GM18502 (cell line): ENCODE measurements around the gene C19orf12.
"Not testable (repeated sequence)": the region's sequence is repeated elsewhere in the genome, so short reads cannot be mapped to it uniquely, and the experiment has no call there.

Experiments used
- ATAC-seq: cut with Tn5 transposase; IDR thresholded peaks from one replicate; pipeline ENCODE4 v1.9.1; 2021; ENCODE audit warnings: mild to moderate bottlenecking; ENCODE audit not compliant: unreplicated experiment, poor library complexity

Gene C19orf12

DNA sequence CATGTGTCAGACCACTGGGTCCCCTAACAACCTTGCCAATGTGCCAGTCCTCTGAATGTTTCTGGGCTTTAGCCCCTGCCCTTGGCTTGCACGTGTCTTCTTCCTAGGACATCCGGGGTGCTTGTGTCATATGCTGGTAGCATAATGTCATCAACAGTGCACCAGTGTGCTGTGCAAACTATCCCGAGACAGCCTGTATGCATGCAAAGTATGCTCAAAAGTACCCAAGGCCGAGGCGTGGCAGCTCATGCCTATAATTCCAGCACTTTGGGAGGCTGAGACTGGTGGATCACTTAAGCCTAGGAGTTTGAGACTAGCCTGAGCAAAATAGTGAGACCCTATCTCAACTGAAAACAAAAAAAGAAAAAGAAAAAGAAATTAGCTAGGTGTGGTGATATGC is 20.8 kb upstream of the C19orf12 start:
- ATAC-seq, result no peak

DNA sequence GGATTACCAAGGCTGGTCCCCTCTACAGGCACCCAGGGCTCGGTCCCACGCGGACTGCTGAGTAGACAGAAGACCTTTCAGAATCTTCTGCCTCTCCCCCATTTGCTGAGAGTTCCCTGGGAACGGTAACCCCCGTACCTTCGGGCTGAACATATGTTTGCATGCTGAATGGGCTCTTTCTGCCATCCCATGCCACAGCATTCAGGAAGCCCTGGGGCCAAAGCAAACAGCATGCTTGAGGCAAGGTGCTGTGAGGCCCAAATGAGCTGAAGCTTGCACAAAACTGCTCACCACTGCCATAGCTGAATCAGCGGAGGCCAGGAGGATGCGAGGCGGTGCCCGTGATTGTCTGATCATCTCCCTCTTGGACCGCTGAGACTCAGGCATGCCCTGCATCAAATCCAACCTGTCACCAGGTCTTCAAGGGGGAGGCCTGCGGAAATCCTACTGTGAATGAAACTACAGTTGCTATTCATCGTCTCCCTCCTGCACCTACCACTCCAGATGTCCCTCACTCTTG is 16.3 kb upstream of the C19orf12 start:
- no peak for ATAC-seq

DNA sequence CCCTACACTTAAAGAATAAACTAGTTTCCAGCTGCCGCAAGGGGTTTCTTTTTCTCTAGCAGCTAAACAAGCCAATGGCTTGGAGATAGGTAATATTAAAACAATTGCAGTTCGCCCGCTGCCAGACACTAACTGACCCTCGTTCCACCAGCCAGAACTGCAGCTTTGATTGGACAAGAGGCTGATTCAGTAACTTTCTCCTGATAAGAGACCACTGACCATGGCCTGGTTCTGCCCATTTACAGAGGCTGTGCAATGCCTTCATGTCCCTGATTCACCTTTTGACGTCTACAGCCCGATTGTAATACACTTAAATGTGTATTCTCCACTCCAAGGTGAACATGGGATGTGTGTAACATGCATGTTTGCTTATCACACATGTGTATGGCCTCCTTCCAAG is 12.8 kb upstream of the C19orf12 start:
- no peak for ATAC-seq

DNA sequence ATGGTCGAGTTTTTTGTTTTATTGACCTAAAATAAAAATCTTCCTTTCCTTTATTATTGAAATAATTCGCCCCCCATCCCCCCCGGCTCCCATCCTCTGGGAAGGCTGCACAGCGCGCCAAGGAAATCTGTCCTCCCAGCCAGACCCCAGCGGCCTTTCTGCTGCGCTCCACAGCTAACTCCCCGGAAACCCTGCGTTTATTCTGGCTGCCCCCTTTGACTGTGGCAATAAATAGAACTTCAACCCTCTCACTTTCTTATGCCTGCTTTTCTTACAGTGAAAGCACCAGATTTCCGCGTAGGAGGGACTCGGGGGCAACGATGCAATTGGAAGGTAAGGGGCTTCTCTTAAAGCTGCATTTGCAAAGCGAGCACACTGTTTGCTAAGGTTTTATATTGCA is 9.7 kb upstream of the C19orf12 start:
- no peak for ATAC-seq

DNA sequence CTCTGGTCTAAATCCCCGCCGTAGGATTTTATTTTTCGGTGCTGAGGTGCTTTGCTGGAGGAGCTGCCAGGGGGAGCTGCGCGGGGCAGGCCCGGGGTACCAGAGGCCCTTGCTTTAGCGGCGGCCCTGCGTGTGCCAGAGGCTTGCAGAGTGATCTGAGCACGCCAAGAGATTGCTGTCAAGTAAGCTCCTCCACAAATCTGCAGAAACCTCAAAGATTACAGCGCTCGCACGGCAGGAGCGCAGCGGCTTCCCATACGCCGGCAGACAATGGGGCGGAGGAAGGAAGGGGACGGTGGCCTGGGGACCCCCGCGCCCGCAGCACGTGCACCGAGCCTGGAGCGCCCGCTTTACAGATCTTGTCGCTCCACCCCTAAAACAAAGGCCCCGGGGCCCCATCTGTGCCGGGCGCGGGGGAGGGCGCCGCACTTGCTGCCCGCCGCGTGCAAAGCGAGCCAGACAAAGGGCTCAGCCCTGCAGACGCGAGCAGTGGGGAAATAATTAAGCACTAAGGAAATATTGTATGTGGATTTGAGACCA is 9.1 kb upstream of the C19orf12 start:
- ATAC-seq, result no peak

DNA sequence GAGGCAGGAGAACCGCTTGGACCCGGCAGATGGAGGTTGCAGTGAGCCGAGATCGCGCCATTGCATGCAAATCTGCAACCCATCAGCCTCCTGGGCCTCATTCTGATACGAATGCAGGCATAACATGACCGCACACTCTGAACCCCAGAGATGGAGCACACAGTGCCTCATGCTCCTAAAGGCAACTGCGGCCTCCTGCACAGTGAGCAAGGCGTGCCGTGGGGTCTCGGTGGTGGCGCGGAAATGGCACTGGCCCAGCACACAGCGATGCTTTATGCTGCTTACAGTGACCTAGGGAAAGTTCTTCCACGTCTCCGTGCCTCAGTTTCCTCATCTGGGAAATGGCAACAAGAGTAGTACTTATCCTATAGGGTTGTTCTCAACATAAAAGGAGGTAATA is 2.0 kb upstream of the C19orf12 start:
- no peak for ATAC-seq

DNA sequence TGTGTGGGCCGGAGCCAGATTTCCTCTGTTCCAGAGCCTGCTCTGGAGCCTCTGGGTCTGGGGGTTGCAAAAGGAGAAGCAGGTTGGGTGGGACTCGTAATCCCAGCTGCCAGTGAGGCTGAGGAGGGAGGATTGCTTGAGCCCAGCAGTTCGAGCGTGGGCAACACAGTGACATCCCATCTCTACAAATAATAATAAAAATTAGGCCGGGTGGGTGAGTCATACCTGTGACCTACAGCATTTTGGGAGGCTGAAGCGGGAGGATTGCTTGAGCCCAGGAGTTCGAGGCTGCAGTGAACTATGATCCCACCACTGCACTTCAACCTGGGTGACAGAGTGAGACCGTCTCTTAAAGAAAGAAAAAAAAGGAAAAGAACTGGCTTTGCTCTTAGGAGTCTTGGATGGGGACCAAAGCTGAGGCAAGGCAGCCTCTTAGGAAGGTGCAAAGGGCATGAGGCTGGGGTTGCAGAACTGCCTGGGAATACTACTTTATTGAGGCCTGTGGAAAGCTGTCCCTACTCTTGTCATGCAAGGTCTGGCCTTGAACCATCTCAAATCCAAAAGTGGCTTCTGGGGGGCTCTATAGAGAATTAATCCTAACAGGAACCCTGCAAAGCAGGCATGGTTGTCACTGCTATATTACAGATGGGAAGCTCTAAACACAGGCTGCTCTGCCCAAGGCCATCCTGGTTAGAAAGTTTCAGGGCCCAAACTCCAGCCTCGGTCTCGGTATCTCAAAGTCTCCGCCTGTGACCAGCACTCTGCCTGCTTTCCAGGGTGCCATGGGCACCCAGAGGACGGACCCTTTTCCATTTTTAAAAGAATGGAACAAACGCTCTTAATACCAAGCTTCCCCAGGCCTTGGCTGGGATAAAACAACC is 880 bp upstream of the C19orf12 start:
- ATAC-seq, result peak; percentile 10

DNA sequence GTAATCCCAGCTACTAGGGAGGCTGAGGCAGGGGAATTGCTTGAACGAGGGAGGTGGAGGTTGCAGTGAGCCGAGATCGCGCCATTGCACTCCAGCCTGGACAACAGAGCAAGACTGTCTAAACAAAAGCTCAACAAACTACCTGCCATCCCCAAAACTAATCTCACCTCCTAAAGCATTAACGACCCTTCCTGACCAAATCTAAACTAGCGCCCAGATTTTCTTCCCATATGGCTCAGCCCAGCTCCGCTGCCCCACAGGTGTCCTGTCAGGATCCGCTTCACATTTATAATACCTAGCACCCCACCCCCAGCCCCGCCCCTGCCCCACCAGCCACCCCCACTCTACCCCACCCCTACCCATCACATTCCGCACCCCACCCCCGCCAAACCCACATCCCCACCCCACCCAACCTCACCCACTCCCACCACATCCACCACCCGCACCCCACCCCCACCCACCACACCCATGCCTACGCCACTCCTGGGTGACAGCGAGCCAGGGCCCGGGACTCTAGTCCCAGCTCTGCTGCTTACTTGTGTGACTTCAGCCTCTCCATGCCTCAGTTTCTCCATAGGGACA is 599 bp downstream of the C19orf12 start:
- ATAC-seq, result peak; percentile 34

DNA sequence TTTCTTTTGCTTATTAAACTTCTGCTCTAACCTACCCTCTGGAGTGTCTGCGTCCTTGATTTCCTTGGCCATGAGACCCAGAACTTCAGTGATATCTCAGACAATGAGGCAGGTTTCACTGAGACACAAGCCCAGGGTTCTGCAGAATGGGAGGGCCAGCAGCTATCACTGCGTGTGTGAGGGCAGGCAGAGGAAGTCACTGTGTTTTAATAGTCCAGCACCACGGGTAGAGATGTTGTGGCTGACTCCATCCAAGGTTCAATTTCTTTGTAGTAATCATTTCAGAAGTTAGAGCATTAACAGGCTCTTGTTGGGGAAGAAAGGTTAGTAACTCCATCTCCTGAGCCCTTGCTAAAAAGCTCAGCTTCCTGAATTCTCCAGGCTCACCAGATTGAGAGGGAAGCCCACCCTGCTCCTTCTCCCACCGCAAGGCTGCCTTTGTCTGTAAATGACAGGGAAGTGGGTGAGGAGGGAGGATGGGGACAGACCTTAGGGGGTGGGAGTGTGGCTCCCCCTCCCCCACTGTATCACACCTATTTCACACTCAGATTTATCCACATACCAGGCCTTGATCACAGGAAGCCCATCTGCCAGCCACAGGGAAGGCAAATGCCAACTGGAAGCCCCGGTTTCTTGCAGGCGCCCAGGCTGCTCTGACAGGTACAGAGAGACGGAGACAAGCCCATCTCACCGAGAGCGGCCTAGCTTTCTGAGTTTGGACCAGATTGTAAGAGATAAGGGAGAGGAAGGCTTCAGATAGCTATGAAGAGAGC is 2.1 kb downstream of the C19orf12 start:
- ATAC-seq, result no peak

DNA sequence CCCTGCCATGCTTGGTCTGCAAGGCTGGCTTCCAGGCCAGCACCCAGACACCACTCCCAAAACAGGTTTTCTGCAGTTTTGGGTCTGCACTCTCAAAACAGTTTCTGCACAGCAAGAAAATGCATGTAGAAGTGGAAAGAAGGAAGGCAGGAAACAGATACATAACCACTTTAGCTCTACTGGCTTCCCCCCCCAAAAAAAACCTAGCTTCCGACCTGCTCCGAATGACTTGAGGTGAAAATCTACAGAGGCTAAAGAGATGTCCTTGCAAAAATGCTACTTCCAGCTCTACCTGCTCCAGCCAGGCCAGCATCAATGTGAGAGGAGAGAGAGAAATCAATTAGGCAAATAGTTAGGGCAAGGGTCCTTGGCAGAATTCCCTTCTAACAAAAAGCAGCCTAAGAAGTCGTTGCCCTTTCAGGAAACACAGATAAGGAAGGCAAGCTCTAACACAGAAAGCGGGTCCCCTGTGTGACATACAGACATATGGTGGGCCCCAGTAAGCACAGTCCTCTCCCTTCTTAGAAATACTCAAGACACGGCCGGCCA is 3.4 kb downstream of the C19orf12 start:
- ATAC-seq, result no peak

DNA sequence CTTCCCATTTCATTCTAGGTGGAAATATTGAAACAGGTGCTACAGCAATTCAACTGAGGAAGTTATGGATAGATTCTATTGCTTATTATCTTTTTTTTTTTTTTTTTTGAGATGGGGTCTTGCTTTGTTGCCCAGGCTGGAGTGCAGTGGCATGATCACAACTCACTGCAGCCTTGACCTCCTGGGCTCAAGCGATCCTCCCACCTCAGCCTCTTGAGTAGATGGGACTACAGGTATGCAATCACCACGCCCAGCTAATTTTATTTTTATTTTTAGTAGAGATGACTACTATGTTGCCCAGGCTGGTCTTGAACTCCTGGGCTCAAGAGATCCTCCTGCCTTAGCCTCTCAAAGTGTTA is 5.6 kb downstream of the C19orf12 start:
- not testable (repeated sequence) for ATAC-seq

DNA sequence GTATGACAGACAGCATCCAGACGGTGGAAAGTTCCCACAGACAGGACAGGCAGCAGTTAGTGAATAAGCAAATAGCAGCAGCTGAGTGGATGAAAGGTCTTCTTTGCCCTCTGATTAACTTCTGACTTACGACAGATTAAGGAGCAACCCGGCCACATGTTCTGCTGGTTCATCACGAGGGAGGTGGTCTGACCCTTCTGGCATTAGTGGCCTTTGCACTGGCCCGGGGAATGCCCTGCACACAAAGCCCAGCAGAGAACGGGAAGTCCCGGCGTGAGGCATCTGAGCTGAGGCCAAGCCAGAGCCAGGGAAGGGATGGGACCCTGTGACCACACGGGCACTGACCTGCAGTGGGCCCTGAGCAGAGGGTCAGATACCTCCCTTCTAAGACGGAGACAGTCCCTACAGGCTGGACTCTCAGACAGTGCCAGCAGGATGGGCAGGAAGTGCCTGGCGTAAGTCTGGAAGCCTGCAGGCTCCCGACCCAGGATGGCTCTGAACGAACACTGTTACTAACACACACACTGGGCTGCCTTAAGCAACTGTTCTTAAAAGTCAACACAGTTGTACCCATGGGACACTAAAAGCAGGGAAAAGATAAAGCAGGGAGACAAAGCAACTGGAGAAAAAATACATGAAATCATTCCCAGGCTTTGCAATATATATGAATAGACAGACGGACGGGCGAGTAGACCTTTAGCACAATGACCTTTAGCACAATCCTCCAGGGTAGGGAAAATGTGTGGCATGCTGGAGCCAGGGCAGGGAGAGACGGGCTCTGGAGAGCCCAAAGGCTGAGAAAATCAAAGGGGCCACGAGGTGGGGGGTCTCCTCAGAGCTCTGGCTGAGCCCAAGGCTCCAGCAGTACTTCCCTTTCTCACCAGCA is 6.3 kb downstream of the C19orf12 start:
- ATAC-seq, result no peak

DNA sequence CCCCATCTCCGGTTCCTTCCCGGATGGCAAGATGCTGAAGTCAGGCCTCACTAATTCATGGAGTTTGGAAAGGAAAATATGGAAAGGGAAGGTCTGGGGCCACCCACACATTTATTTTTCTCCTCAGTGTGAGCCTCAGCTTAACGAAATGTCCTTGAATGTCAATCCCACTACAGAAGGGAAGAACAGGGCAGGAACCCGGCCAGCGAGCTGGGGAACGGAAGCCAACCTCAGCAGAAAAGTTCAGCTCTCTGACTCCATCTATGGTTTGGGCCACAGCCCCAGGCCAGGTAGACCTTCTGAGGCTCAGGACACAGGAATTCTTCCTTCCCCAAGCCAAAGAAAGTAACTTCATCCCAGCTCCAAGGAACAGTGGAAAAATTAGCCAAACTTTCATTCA is 8.4 kb downstream of the C19orf12 start:
- no peak for ATAC-seq

DNA sequence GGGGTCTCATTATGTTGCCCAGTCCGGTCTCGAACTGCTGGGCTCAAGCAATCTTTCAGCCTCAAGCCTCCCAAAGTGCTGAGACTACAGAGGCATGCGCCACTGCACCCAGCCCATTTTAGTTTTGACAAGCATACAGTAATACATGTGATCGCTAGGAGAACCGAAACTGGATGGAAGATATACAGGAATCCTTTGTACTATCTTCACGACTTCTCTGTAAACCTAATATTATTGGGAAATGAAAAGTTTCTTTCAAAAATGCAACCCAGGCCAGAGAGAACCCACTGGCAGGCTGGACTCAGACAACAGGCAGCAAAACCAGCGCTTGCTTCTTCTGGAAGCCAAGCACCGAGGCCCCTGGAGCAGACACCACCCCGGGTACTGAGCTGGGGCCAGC is 9.4 kb downstream of the C19orf12 start:
- no peak for ATAC-seq

DNA sequence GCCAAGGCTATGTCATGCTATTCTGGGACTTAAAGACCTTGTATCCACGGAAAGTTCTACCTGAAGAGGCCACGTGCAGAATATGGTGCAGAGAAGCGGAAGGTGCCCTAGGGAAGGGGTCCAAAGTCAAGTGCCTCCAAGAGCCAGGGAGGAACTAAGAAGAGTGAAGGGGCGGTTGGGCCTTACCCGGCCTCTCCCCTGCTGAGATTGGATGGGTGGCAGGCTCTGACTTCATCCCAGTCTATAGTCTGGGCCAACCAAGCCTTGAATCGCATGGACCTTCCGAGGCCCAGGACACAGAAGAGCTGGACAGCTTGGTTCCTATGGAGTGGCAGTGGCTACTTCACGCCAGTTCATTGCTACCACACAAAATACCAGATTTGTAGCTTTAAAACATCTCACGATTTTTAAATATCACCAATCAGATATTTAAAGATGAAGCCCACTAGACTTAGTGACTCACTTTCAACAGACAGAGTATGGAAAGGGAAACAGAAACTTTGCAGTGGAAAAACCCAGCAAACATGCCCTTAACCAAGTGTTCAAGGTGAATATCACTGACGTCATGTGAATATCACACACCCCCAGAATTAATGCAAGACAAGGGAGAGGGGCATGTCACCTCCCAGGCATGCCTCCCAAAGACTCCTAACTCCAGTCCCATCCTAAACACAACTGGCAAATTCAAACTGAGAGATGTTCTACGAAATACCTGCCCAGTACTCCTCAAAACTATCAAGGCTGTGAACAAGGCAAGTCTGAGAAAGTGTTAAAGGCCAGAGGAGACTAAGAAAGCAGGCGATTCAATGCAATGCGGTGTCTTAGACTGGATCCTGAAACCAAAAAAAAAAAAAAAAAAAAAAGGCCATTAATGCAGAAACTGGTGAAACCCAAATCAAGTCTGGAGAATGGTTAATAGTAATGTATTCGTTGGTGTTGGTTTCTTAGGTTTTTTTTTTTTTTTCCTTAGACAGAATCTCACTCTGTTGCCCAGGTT is 10.2 kb downstream of the C19orf12 start:
- peak; percentile 71 for ATAC-seq

DNA sequence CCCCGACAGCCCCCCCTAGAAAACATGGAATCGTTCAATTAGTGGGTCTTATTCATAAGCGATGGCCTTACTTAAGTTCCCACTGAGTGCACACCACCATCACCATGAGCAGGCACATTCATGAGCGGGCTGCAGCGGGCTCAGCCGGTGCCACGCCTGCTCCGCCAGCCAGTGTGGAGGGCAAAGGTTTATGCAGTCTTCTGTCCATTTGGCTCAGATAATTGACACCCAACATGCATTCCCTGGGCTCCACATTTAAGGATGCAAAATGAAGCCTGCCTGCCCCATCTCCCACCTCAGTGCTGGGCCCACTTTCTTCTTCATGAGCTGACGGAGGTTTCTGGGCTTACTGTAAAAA is 12.1 kb downstream of the C19orf12 start:
- no peak for ATAC-seq

DNA sequence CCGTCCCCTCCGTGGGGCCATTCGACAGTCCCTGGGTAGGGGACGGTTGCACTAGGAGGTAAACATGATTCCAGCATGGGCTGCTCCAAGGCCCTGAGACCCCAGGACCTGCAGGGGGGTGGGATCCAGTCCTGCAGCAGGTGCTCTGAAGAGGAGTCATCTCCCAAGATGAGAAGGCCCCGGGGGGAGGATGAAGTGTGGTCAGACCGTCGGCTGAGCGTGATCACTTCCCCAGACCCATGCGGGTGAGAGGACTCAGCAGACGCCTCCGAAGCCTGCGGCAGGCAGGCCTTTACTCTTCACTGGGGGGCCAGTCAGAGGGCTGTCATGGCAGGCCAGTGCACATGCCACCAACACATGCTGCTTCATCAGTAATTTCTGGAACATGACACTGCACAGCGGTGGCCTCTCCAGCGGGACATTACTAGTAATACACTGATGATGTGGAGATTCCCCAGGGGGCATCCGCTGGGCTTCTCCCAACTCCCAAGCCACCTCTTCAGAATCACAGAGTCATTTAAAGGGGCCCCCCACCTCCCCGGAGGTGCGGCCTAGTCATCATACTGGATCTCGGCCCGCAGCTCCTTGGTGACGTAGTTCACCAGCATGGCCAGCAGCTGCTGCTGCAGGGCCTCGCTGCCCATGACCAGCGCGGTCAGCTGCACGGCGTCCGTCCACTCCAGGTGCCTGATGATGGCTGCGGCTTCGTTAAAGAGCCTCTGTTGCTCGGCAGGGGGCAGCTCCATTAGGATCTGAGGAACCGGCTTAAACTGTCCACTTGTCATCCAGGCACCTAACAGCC is 12.7 kb downstream of the C19orf12 start:
- no peak for ATAC-seq

DNA sequence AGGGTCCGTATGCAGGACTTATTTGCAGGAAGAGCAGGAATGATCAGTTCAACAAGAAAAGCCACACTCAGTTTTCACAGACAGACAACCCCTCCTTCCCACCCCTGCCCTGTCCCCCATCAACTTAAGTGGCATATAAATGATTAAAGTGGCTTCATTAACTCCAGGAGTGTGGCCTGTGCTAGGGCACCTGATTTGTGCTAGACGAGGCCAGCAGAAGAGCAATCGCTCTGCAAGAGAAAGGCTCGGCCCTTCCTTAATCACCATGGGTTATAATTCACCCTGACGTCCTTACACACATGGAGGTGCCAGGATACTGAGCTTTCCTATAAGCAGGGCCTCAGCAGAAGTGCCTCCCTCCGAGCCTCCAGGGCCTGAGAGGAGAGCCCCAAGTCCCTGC is 14.6 kb downstream of the C19orf12 start:
- ATAC-seq, result no peak
